HCT116 (cell line): ENCODE data around the gene FSIP1. TPM values are rescaled to one million over a fixed set of nuclear protein-coding genes. Genes with fewer than 3 reads are reported as not detected.

ENCODE experiments used
- ATAC-seq: fragments of 200-7000 bp; cut with Tn5 transposase; 2 replicates; pipeline ENCODE4 v1.9.1; 2020; ENCODE audit warnings: mild to moderate bottlenecking, moderate library complexity
- BruUV-seq: library from RNA; stranded (reverse); fragments of 400-500 nt; replicated peaks from 2 replicates; lab custom pipeline; 2021; lab: Mats Ljungman, UMichigan
- CTCF ChIA-PET: fragments of 300-600 bp; sonication (Branson Sonifier 250); formaldehyde crosslinking; loops from one replicate; lab custom pipeline; 2021; ENCODE audit warnings: antibody characterized with exemption; lab: Charles Lee
- POLR2A ChIA-PET: fragments of 300-600, 350-600 bp; sonication (Branson Sonifier 250); formaldehyde crosslinking; loops from one replicate; lab custom pipeline; 2021; ENCODE audit warnings: antibody characterized with exemption; lab: Charles Lee
- RAD21 ChIA-PET, 2 experiments: fragments of 300-600 bp; sonication (Branson Sonifier 250); formaldehyde crosslinking; loops; one replicate each; lab custom pipeline; 2023; ENCODE audit warnings: low total read pairs in 2 of 2; ENCODE audit not compliant: uncharacterized antibody in 2 of 2, unreplicated experiment in 2 of 2, low non-redundant PET in 1 of 2; lab: Charles Lee
- DNase-seq: peaks from one replicate; pipeline ENCODE4 v3.0.0-alpha.2; 2010; ENCODE audit warnings: low read depth, low spot score
- H2AFZ ChIP-seq: fragments of 200-600 bp; shearing (Covaris generic), sonication (generic); 2 replicates; pipeline ENCODE4 v1.6.1; 2017; ENCODE audit warnings: low read depth, mixed run types, mixed read lengths, antibody characterized with exemption, low read length; ENCODE audit not compliant: poor library complexity, severe bottlenecking
- H3K27ac ChIP-seq: 2 replicates; pipeline ENCODE4 v1.5.1; 2012; ENCODE audit warnings: low read depth, low read length
- H3K27me3 ChIP-seq: fragments of 200-600 bp; sonication (generic); 2 replicates; pipeline ENCODE4 v1.6.1; 2016; ENCODE audit warnings: mixed run types, low read length, mixed read lengths; ENCODE audit not compliant: insufficient read depth
- H3K36me3 ChIP-seq, 2 experiments: fragments of 200-500 bp in 1 of 2; fragments of 200-600 bp in 1 of 2; sonication (Bioruptor generic) in 1 of 2; sonication (generic) in 1 of 2; 2 replicates each; pipeline versions ENCODE4 v1.5.1 to v1.6.1; 2014 to 2016; ENCODE audit warnings: low read length in 2 of 2, inconsistent platforms in 1 of 2, mixed read lengths in 1 of 2, mixed run types in 1 of 2; ENCODE audit not compliant: insufficient read depth in 2 of 2, control insufficient read depth in 1 of 2
- H3K4me1 ChIP-seq, 2 experiments: fragments of 200-600 bp in 1 of 2; sonication (generic) in 1 of 2; 2 replicates each; pipeline versions ENCODE4 v1.5.1 to v1.6.1; 2012 to 2017; ENCODE audit warnings: low read length in 2 of 2, inconsistent platforms in 1 of 2, mild to moderate bottlenecking in 1 of 2, mixed read lengths in 1 of 2, mixed run types in 1 of 2, moderate library complexity in 1 of 2; ENCODE audit not compliant: insufficient read depth in 2 of 2, control insufficient read depth in 1 of 2
- H3K4me2 ChIP-seq: fragments of 200-600 bp; sonication (generic); 2 replicates; pipeline ENCODE4 v1.6.1; 2017; ENCODE audit warnings: mixed run types, low read length, mixed read lengths
- H3K4me3 ChIP-seq, 2 experiments: fragments of 200-600 bp in 1 of 2; sonication (generic) in 1 of 2; replicated peaks in 1 of 2; 2 replicates each; pipeline ENCODE4 v1.5.1; 2011 to 2016; ENCODE audit warnings: low read length in 2 of 2, control low read depth in 1 of 2, low read depth in 1 of 2, mild to moderate bottlenecking in 1 of 2, mixed read lengths in 1 of 2, mixed run types in 1 of 2
- H3K79me2 ChIP-seq: fragments of 200-600 bp; sonication (generic); 2 replicates; pipeline ENCODE4 v1.6.1; 2017; ENCODE audit warnings: mild to moderate bottlenecking, mixed run types, low read length, moderate library complexity, mixed read lengths; ENCODE audit not compliant: insufficient read depth
- H3K9ac ChIP-seq: fragments of 200-600 bp; sonication (generic); 2 replicates; pipeline ENCODE4 v1.6.1; 2016; ENCODE audit warnings: low read length, mixed read lengths
- H3K9me2 ChIP-seq: fragments of 200-600 bp; sonication (generic), shearing (Covaris generic); 2 replicates; pipeline ENCODE4 v1.6.1; 2017; ENCODE audit warnings: mixed run types, mild to moderate bottlenecking, moderate library complexity; ENCODE audit not compliant: insufficient read depth
- H3K9me3 ChIP-seq, 2 experiments: fragments of 200-500 bp in 1 of 2; fragments of 200-600 bp in 1 of 2; sonication (Bioruptor generic) in 1 of 2; sonication (generic) in 1 of 2; 2 replicates each; pipeline ENCODE4 v1.6.1; 2014 to 2017; ENCODE audit warnings: low read length in 2 of 2, mixed read lengths in 2 of 2, inconsistent platforms in 1 of 2, low read depth in 1 of 2, mild to moderate bottlenecking in 1 of 2, mixed run types in 1 of 2, moderate library complexity in 1 of 2; ENCODE audit not compliant: control insufficient read depth in 1 of 2, insufficient read depth in 1 of 2
- H4K20me1 ChIP-seq: fragments of 200-600 bp; sonication (generic), shearing (Covaris generic); 2 replicates; pipeline ENCODE4 v1.6.1; 2017; ENCODE audit warnings: mixed run types, mild to moderate bottlenecking, moderate library complexity; ENCODE audit not compliant: insufficient read depth
- CBX3 ChIP-seq: IDR thresholded peaks from 2 replicates; pipeline ENCODE4 v1.6.1; 2012; ENCODE audit warnings: low read depth
- CTCF ChIP-seq, 3 experiments: fragments of 200-600 bp in 1 of 3; sonication (generic) in 1 of 3; IDR thresholded peaks in 2 of 3; conservative IDR thresholded peaks in 1 of 3; 2 replicates each; pipeline ENCODE4 v1.5.1; 2012 to 2017; ENCODE audit warnings: low read depth in 2 of 3, low read length in 2 of 3, antibody characterized with exemption in 1 of 3, borderline replicate concordance in 1 of 3, control low read depth in 1 of 3, mild to moderate bottlenecking in 1 of 3, mixed read lengths in 1 of 3, mixed run types in 1 of 3, moderate library complexity in 1 of 3; ENCODE audit not compliant: insufficient read depth in 1 of 3
- EZH2 ChIP-seq: fragments of 200-600 bp; sonication (generic); IDR thresholded peaks from 2 replicates; pipeline ENCODE4 v1.6.1; 2017; ENCODE audit warnings: antibody characterized with exemption, mixed run types
- EZH2phosphoT487 ChIP-seq: fragments of 200-600 bp; IDR thresholded peaks from 2 replicates; pipeline ENCODE4 v1.6.1; 2018; ENCODE audit warnings: antibody characterized with exemption, borderline replicate concordance
- JUND ChIP-seq: IDR thresholded peaks from 2 replicates; pipeline ENCODE4 v1.6.1; 2012
- POLR2A ChIP-seq: IDR thresholded peaks from 2 replicates; pipeline ENCODE4 v1.7.0; 2011; ENCODE audit warnings: borderline replicate concordance; ENCODE audit not compliant: insufficient read depth, insufficient read length; ENCODE audit errors: extremely low read depth
- REST ChIP-seq: IDR thresholded peaks from 2 replicates; pipeline ENCODE4 v1.6.1; 2012; ENCODE audit warnings: low read depth
- SP1 ChIP-seq: IDR thresholded peaks from 2 replicates; pipeline ENCODE4 v1.6.1; 2012; ENCODE audit warnings: low read depth
- SRF ChIP-seq: IDR thresholded peaks from 2 replicates; pipeline ENCODE4 v1.6.1; 2012; ENCODE audit warnings: low read depth
- TCF7L2 ChIP-seq: IDR thresholded peaks from 2 replicates; pipeline ENCODE4 v1.7.0; 2011; ENCODE audit warnings: borderline replicate concordance, inconsistent platforms; ENCODE audit not compliant: insufficient read depth, insufficient read length; ENCODE audit errors: extremely low read depth
- ZNF274 ChIP-seq: fragments of 200-500 bp; sonication (Bioruptor generic); IDR thresholded peaks from 2 replicates; pipeline ENCODE4 v1.6.1; 2014; ENCODE audit warnings: mild to moderate bottlenecking, low read depth, low read length, inconsistent platforms
- intact Hi-C: fragments of 100-400 bp; cut with micrococcal nuclease; formaldehyde crosslinking; loops from 2 replicates; pipeline ENCODE4 v1.10.0; 2022
- total RNA-seq: library from RNA; stranded (reverse); gene quantifications from one replicate; pipeline ENCODE4 v1.2.1, GENCODE V29; 2021; ENCODE audit not compliant: unreplicated experiment

The FSIP1 gene
- total RNA-seq, 1 experiment from 2014 or later, result 0.42 TPM

DNA sequence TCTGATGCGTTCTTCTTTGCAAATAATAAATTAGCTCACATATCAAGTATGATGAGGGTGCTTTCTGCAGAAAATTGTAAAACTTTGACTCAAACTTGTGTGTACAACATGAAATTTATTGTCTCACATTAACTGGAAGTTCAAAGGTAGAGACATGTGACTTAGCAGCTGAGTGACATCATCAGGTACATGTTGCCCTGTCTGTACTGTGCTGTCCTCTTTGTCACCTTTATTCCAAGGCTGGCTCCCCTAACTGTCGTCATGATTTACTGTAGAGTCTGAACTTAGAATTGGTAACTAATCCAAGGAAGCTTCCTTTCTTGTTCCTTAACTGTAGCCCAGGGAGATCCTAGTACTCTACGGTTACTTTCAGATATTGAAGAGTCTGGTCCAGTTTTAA is 12.3 kb upstream of the FSIP1 start:
- intact Hi-C loops, result no loop called here
- H3K79me2 ChIP-seq, result no peaks in the 10 kb centered on the region
- DNase-seq (no peak), ATAC-seq (no peak)
- H3K36me3 ChIP-seq, result no peaks in the 10 kb centered on the region
- BruUV-seq, result no TSS peak
- TF ChIP-seq EZH2, result no peak
- no peak for TF ChIP-seq EZH2phosphoT487
- TF ChIP-seq CTCF (IDR thresholded peaks at IDR 0.05 in 2 of 3, conservative IDR thresholded peaks at IDR 0.05 in 1 of 3; ENCODE audit: borderline replicate concordance in 1 of 3, insufficient read depth in 1 of 3, low read depth in 2 of 3, low read length in 2 of 3), result no peak
- no peak for TF ChIP-seq CBX3
- no peak for TF ChIP-seq SP1
- no peak for TF ChIP-seq JUND
- no peak for TF ChIP-seq ZNF274
- TF ChIP-seq SRF, result no peak
- TF ChIP-seq TCF7L2, result no peak
- TF ChIP-seq POLR2A, result no peak
- no peak for TF ChIP-seq REST
- TF ChIP-seq, all 23 proteins: peak for 0
- Histone ChIP-seq H3K9me3 (no peaks in the 10 kb centered on the region), H3K4me2 (no peak overlapping the region), H3K4me1 (peaks cover 0 to 7% of the 10 kb centered on the region in 2 experiments; a peak in 1 of 4 replicates), H4K20me1 (no peaks in the 10 kb centered on the region), H3K27ac (no peak overlapping the region), H3K4me3 (no peak overlapping the region), H3K27me3 (no peaks in the 10 kb centered on the region), H3K9me2 (no peaks in the 10 kb centered on the region), H2AFZ (no peak overlapping the region), H3K9ac (no peak overlapping the region)
- ChIA-PET CTCF (interaction anchor here (1.0 to 1.3 kb wide), 2 partner anchors 9 to 38 kb away, joined by 3 to 4 read pairs; no protein-coding TSS in a partner anchor), POLR2A (no interaction called here), RAD21 (no interaction called here)
